Dedifferentiated amniotic fluid mesenchymal stem cell (primary cell): ENCODE measurements around the gene PRPF40B.
"Not testable (repeated sequence)": the region's sequence is repeated elsewhere in the genome, so short reads cannot be mapped to it uniquely, and the experiment has no call there.

ENCODE experiments used
- DNase-seq: peaks from one replicate; pipeline ENCODE4 v3.0.0-alpha.2; 2016; ENCODE audit errors: extremely low spot score

PRPF40B gene

GRCh38 chr12:49609059-49609874 lies 14.1 kb upstream of the PRPF40B start:
- DNase-seq: no peak

- peak; percentile 34 for DNase-seq
Measured at GRCh38 chr12:49609875-49610154, 13.5 kb upstream of the PRPF40B start.

- DNase-seq: not testable (repeated sequence)
Measured at GRCh38 chr12:49610785-49611184, 12.6 kb upstream of the PRPF40B start.

GRCh38 chr12:49612210-49612609 lies 11.2 kb upstream of the PRPF40B start:
- DNase-seq: no peak

- DNase-seq: no peak
Measured at GRCh38 chr12:49615725-49616124, 7.6 kb upstream of the PRPF40B start.

- no peak for DNase-seq
Measured at GRCh38 chr12:49616533-49617219, 6.7 kb upstream of the PRPF40B start.

- DNase-seq: no peak
Measured at GRCh38 chr12:49618576-49618975, 4.8 kb upstream of the PRPF40B start.

- DNase-seq: no peak
Measured at GRCh38 chr12:49619286-49619685, 4.1 kb upstream of the PRPF40B start.

- no peak for DNase-seq
Measured at GRCh38 chr12:49621651-49622500, 1.5 kb upstream of the PRPF40B start.

- DNase-seq: no peak
Measured at GRCh38 chr12:49622501-49623141, 740 bp upstream of the PRPF40B start.

GRCh38 chr12:49624921-49625577 lies 1.7 kb downstream of the PRPF40B start:
- no peak for DNase-seq

GRCh38 chr12:49626169-49626835 lies 2.9 kb downstream of the PRPF40B start:
- no peak for DNase-seq

- DNase-seq: no peak
Measured at GRCh38 chr12:49626836-49627235, 3.5 kb downstream of the PRPF40B start.

GRCh38 chr12:49627752-49628360 lies 4.5 kb downstream of the PRPF40B start:
- DNase-seq: no peak

- DNase-seq: no peak
Measured at GRCh38 chr12:49631336-49631907, 8.1 kb downstream of the PRPF40B start.

- no peak for DNase-seq
Measured at GRCh38 chr12:49632401-49632800, 9.0 kb downstream of the PRPF40B start.

- DNase-seq: no peak
Measured at GRCh38 chr12:49632986-49633702, 9.8 kb downstream of the PRPF40B start.

- no peak for DNase-seq
Measured at GRCh38 chr12:49633703-49634345, 10.5 kb downstream of the PRPF40B start.

GRCh38 chr12:49635036-49635435 lies 11.7 kb downstream of the PRPF40B start:
- no peak for DNase-seq
